ENCODE measurements around the gene ANKRD13D. TPM values are rescaled to one million over a fixed set of nuclear protein-coding genes. Genes with fewer than 3 reads are reported as not detected.

The ANKRD13D gene
- total and polyA plus RNA-seq, 7 donors: 4.1 to 8.6 (median 7.0) TPM

- no peak for TF ChIP-seq CTCF (IDR thresholded peaks at IDR 0.05)
- peaks cover 19% of the 10 kb centered on the region for H3K4me1 ChIP-seq
- DNase-seq (no peak), ATAC-seq (no peak)
- H3K4me3 ChIP-seq: no peak overlapping the region
- no peak overlapping the region for H3K27ac ChIP-seq
- intact Hi-C loops (cut with DNase I): no loop called here
- WGBS, 3 donors: 89 to 92% (median 91%) methylated on average over 19 of the region's 19 CpGs
- H3K9me3 ChIP-seq: no peaks in the 10 kb centered on the region
- no peaks in the 10 kb centered on the region for H3K27me3 ChIP-seq (ENCODE audit: insufficient read depth in 3 of 3, low read length in 2 of 3)
- H3K36me3 ChIP-seq (ENCODE audit: insufficient read depth in 1 of 2, low read depth in 1 of 2): peaks cover 0 to 45% of the 10 kb centered on the region in 2 donors
Measured at GRCh38 chr11:67306769-67307544, 17.9 kb downstream of the ANKRD13D start.

GRCh38 chr11:67307545-67308001, 18.5 kb downstream of the ANKRD13D start:
- H3K36me3 ChIP-seq (ENCODE audit: insufficient read depth in 1 of 2, low read depth in 1 of 2): peaks cover 0 to 45% of the 10 kb centered on the region in 2 donors
- 85 to 95% (median 87%) methylated on average over 11 to 12 of the region's 12 CpGs for WGBS, 3 donors
- peaks cover 13% of the 10 kb centered on the region for H3K4me1 ChIP-seq
- H3K9me3 ChIP-seq: no peaks in the 10 kb centered on the region
- H3K4me3 ChIP-seq: no peak overlapping the region
- TF ChIP-seq CTCF (IDR thresholded peaks at IDR 0.05): no peak
- ATAC-seq: no peak
- intact Hi-C loops (cut with DNase I): no loop called here
- no peak overlapping the region for H3K27ac ChIP-seq
- DNase-seq: no peak
- H3K27me3 ChIP-seq (ENCODE audit: insufficient read depth in 3 of 3, low read length in 2 of 3): no peaks in the 10 kb centered on the region

- Histone ChIP-seq H3K27me3 (ENCODE audit: insufficient read depth in 3 of 3, low read length in 2 of 3) (no peaks in the 10 kb centered on the region), H3K4me3 (no peak overlapping the region), H3K9me3 (no peaks in the 10 kb centered on the region), H3K4me1 (peaks cover 9% of the 10 kb centered on the region), H3K27ac (no peak overlapping the region), H3K36me3 (ENCODE audit: insufficient read depth in 1 of 2, low read depth in 1 of 2) (peaks cover 0 to 45% of the 10 kb centered on the region in 2 donors)
- ATAC-seq: no peak
- WGBS, 3 donors: 90 to 95% (median 94%) methylated on average over 19 to 20 of the region's 20 CpGs
- intact Hi-C loops (cut with DNase I): no loop called here
- DNase-seq: no peak
- no peak for TF ChIP-seq CTCF (IDR thresholded peaks at IDR 0.05)
Measured at GRCh38 chr11:67308031-67308866, 19.1 kb downstream of the ANKRD13D start.

GRCh38 chr11:67309166-67309565, 20.1 kb downstream of the ANKRD13D start:
- H3K36me3 ChIP-seq (ENCODE audit: insufficient read depth in 1 of 2, low read depth in 1 of 2): peaks cover 0 to 45% of the 10 kb centered on the region in 2 donors

More at GRCh38 chr11:67309166-67309565, 20.1 kb downstream of the ANKRD13D start:
- no peak for DNase-seq
- no peak for ATAC-seq
- 94 to 96% (median 95%) methylated on average over 10 to 11 of the region's 11 CpGs for WGBS, 3 donors
- Histone ChIP-seq H3K9me3 (no peaks in the 10 kb centered on the region), H3K4me1 (peaks cover 6% of the 10 kb centered on the region), H3K27ac (no peak overlapping the region), H3K27me3 (ENCODE audit: insufficient read depth in 3 of 3, low read length in 2 of 3) (no peaks in the 10 kb centered on the region), H3K4me3 (no peak overlapping the region)
- intact Hi-C loops (cut with DNase I): no loop called here
- TF ChIP-seq CTCF (IDR thresholded peaks at IDR 0.05): no peak
